SK-N-MC (cell line): ENCODE measurements around the gene ANKRD39.

Experiments
- EZH2 ChIP-seq: fragments of 200-600 bp; sonication (generic); IDR thresholded peaks from one replicate; pipeline ENCODE4 v1.6.1; 2017; ENCODE audit warnings: antibody characterized with exemption
- FOXP2 ChIP-seq: optimal IDR thresholded peaks from 2 replicates; pipeline ENCODE3; 2011; ENCODE audit warnings: mild to moderate bottlenecking, moderate library complexity; ENCODE audit not compliant: insufficient read depth; ENCODE audit errors: extremely low read length, control extremely low read depth
- POLR2AphosphoS5 ChIP-seq: IDR thresholded peaks from 2 replicates; pipeline ENCODE4 v1.6.1; 2012; ENCODE audit warnings: mild to moderate bottlenecking, low read depth, low read length, borderline replicate concordance

GRCh38 chr2:96861074-96861473, 3.3 kb upstream of the ANKRD39 start:
- TF ChIP-seq EZH2 (no peak), POLR2AphosphoS5 (no peak), FOXP2 (no peak)
